ENCODE measurements around the gene CCDC69.
"Not testable (repeated sequence)": the region's sequence is repeated elsewhere in the genome, so short reads cannot be mapped to it uniquely, and the experiment has no call there.

CCDC69 gene
- 5.8 to 55.1 (median 17.7) reads per million in 17 experiments for total RNA-seq

- peak; percentile 72 to 90 (median 81) for DNase-seq
These were observed at the start of gene CCDC69 for GRCh38 chr5:151223447-151224264. Gene CCDC69, minus strand, starts transcription at chr5:151224092. Its CDS starts 122 bp downstream, at chr5:151223970.

- peak in 2 of 4 experiments; percentile 60 to 61 for DNase-seq
These were observed 47.4 kb upstream of the CCDC69 start for GRCh38 chr5:151271336-151271735.

- peak; percentile 52 to 80 (median 63) for DNase-seq
These were observed 46.7 kb upstream of the CCDC69 start for GRCh38 chr5:151270599-151270998.

GRCh38 chr5:151267491-151268260, 43.8 kb upstream of the CCDC69 start:
- DNase-seq, result no peak

- DNase-seq, result peak in 2 of 4 experiments; percentile 45 to 64
These were observed 40.2 kb upstream of the CCDC69 start for GRCh38 chr5:151264113-151264512.

- no peak for DNase-seq
These were observed 38.6 kb upstream of the CCDC69 start for GRCh38 chr5:151262532-151262931.

GRCh38 chr5:151259931-151260330, 36.0 kb upstream of the CCDC69 start:
- no peak for DNase-seq

GRCh38 chr5:151258816-151259215, 34.9 kb upstream of the CCDC69 start:
- peak; percentile 74 to 91 (median 84) for DNase-seq

- DNase-seq, result peak; percentile 87 to 97 (median 92)
These were observed 34.3 kb upstream of the CCDC69 start for GRCh38 chr5:151258201-151258611.

- peak; percentile 76 to 88 (median 85) for DNase-seq
These were observed 33.9 kb upstream of the CCDC69 start for GRCh38 chr5:151257731-151258181.

GRCh38 chr5:151255621-151256286, 31.9 kb upstream of the CCDC69 start:
- DNase-seq, result peak; percentile 74 to 87 (median 80)

GRCh38 chr5:151254990-151255389, 31.1 kb upstream of the CCDC69 start:
- not testable (repeated sequence) for DNase-seq

GRCh38 chr5:151254556-151254955, 30.7 kb upstream of the CCDC69 start:
- peak in 1 of 4 experiments; percentile 16 for DNase-seq

GRCh38 chr5:151253605-151253950, 29.7 kb upstream of the CCDC69 start:
- peak; percentile 47 to 59 (median 55) for DNase-seq

GRCh38 chr5:151252762-151253604, 29.1 kb upstream of the CCDC69 start, which contains the start of gene GM2A:
Gene GM2A, plus strand, starts transcription at chr5:151253185. Its CDS starts 32 bp downstream, at chr5:151253217.
- DNase-seq, result peak; percentile 100

GRCh38 chr5:151251621-151252020, 27.7 kb upstream of the CCDC69 start:
- DNase-seq, result no peak

- no peak for DNase-seq
These were observed 27.2 kb upstream of the CCDC69 start for GRCh38 chr5:151251001-151251551.

GRCh38 chr5:151250346-151251000, 26.6 kb upstream of the CCDC69 start:
- DNase-seq, result no peak

- peak in 1 of 4 experiments; percentile 54 for DNase-seq
These were observed 25.4 kb upstream of the CCDC69 start for GRCh38 chr5:151249281-151249680.

- DNase-seq, result no peak
These were observed 24.8 kb upstream of the CCDC69 start for GRCh38 chr5:151248651-151249050.

All from suppressor macrophage (primary cell).